Sigmoid colon (tissue), 4 donors: ENCODE data around the gene EDEM1.

ENCODE experiments used
- CTCF ChIP-seq, 4 experiments: fragments of 450-650 bp in 3 of 4; fragments of 200-600 bp in 1 of 4; IDR thresholded peaks; one replicate each; pipeline ENCODE4 v1.5.1; 2016 to 2019; ENCODE audit warnings: antibody characterized with exemption in 4 of 4, mild to moderate bottlenecking in 3 of 4, moderate library complexity in 2 of 4
- POLR2AphosphoS5 ChIP-seq, 4 donors: sonication (generic); formaldehyde crosslinking; IDR thresholded peaks; one replicate each; pipeline ENCODE4 v1.6.1; 2017; ENCODE audit warnings: antibody characterized with exemption in 4 of 4

- no peak for TF ChIP-seq POLR2AphosphoS5 (IDR thresholded peaks at IDR 0.05)
- TF ChIP-seq CTCF (IDR thresholded peaks at IDR 0.05), result no peak
Observed at GRCh38 chr3:5267889-5268288, 80.4 kb downstream of the EDEM1 start.
